Measurements from ENCODE around the gene MRPL52.
"Not testable (repeated sequence)": the region's sequence is repeated elsewhere in the genome, so short reads cannot be mapped to it uniquely, and the experiment has no call there.

MRPL52 gene

GRCh38 chr14:22829661-22830442, at the start of gene MRPL52:
Gene MRPL52 (plus strand): TSS chr14:22829887. CDS start chr14:22829913, 26 bp downstream.
- peak; percentile 87 to 93 for DNase-seq

GRCh38 chr14:22780105-22780679, 49.5 kb upstream of the MRPL52 start:
- DNase-seq = no peak

- DNase-seq = no peak
Observed at GRCh38 chr14:22780941-22781300, 48.8 kb upstream of the MRPL52 start.

GRCh38 chr14:22781301-22781991, 48.2 kb upstream of the MRPL52 start:
- no peak for DNase-seq

GRCh38 chr14:22786685-22787084, 43.0 kb upstream of the MRPL52 start:
- no peak for DNase-seq

GRCh38 chr14:22791301-22791700, 38.4 kb upstream of the MRPL52 start:
- peak; percentile 85 to 94 for DNase-seq

- no peak for DNase-seq
Observed at GRCh38 chr14:22792158-22792557, 37.5 kb upstream of the MRPL52 start.

GRCh38 chr14:22793550-22793949, 36.1 kb upstream of the MRPL52 start:
- DNase-seq = not testable (repeated sequence)

GRCh38 chr14:22793976-22794375, 35.7 kb upstream of the MRPL52 start:
- DNase-seq = no peak

- no peak for DNase-seq
Observed at GRCh38 chr14:22794551-22794951, 35.1 kb upstream of the MRPL52 start.

GRCh38 chr14:22796087-22796707, 33.5 kb upstream of the MRPL52 start:
- no peak for DNase-seq

- no peak for DNase-seq
Observed at GRCh38 chr14:22797017-22797917, 32.4 kb upstream of the MRPL52 start.

GRCh38 chr14:22798528-22798927, 31.2 kb upstream of the MRPL52 start:
- DNase-seq = peak; percentile 67 to 69

GRCh38 chr14:22800346-22800745, 29.3 kb upstream of the MRPL52 start:
- peak; percentile 64 to 82 for DNase-seq

GRCh38 chr14:22801716-22802115, 28.0 kb upstream of the MRPL52 start:
- DNase-seq = peak in 1 of 2 donors; percentile 59

- DNase-seq = no peak
Observed at GRCh38 chr14:22802860-22803686, 26.6 kb upstream of the MRPL52 start.

- no peak for DNase-seq
Observed at GRCh38 chr14:22803687-22803974, 26.1 kb upstream of the MRPL52 start.

GRCh38 chr14:22805235-22805634, 24.5 kb upstream of the MRPL52 start:
- DNase-seq = not testable (repeated sequence)

GRCh38 chr14:22807432-22808087, 22.1 kb upstream of the MRPL52 start:
- no peak for DNase-seq

GRCh38 chr14:22808388-22809209, 21.1 kb upstream of the MRPL52 start:
- DNase-seq = no peak
